Activated T-helper 2 cell treated with anti-CD3 and anti-CD28 coated beads, Interferon-gamma antibody, Interleukin-2, Interleukin-4, amounts not matched to agents 10 μg/mL and 5 μg/mL and 100 μg/mL, durations not matched to agents 14 hours and 24 hours and 36 hours (primary cell): ENCODE results near the gene CLPTM1L. TPM values are rescaled to one million over a fixed set of nuclear protein-coding genes. Genes with fewer than 3 reads are reported as not detected.
"Not testable (repeated sequence)": the region's sequence is repeated elsewhere in the genome, so short reads cannot be mapped to it uniquely, and the experiment has no call there.

Experiments used
- DNase-seq: peaks from one replicate; pipeline ENCODE4 v3.0.0; 2021; ENCODE audit warnings: low spot score
- H3K27ac Mint-ChIP-seq: one replicate; pipeline ENCODE4 v1.8.0; 2021; ENCODE audit warnings: mixed read lengths
- H3K27me3 Mint-ChIP-seq: one replicate; pipeline ENCODE4 v1.8.0; 2021; ENCODE audit warnings: low read depth, mixed read lengths
- H3K36me3 Mint-ChIP-seq: one replicate; pipeline ENCODE4 v1.8.0; 2021; ENCODE audit warnings: low read depth, mixed read lengths
- H3K4me1 Mint-ChIP-seq: one replicate; pipeline ENCODE4 v1.8.0; 2021; ENCODE audit warnings: low read depth, mixed read lengths
- H3K4me3 Mint-ChIP-seq: one replicate; pipeline ENCODE4 v1.8.0; 2021; ENCODE audit warnings: low read depth, mild to moderate bottlenecking, moderate library complexity, mixed read lengths
- H3K9me3 Mint-ChIP-seq: one replicate; pipeline ENCODE4 v1.8.0; 2021; ENCODE audit warnings: mixed read lengths
- intact Hi-C: fragments of 100-400 bp; cut with micrococcal nuclease; formaldehyde crosslinking; loops from one replicate; pipeline ENCODE4 v1.15.1; 2023
- total RNA-seq: library from RNA; stranded (reverse); gene quantifications from 2 replicates; pipeline ENCODE4 v1.2.3, GENCODE V29; 2022

CLPTM1L gene
- total RNA-seq, 1 donor from 2014 or later = 102 TPM

- H3K27me3 Mint-ChIP-seq = peaks cover 4% of the 10 kb centered on the region
- H3K9me3 Mint-ChIP-seq = no peaks in the 10 kb centered on the region
- H3K4me1 Mint-ChIP-seq = peaks cover 8% of the 10 kb centered on the region
- no peak overlapping the region for H3K27ac Mint-ChIP-seq
- no peak for DNase-seq
- no peak overlapping the region for H3K4me3 Mint-ChIP-seq
- intact Hi-C loops = loop anchor here (10.0 kb wide), 1 partner anchor 54 kb away; the partner anchor contains the start of gene TERT
- H3K36me3 Mint-ChIP-seq = peaks cover 4% of the 10 kb centered on the region
These were observed 4.0 kb upstream of the CLPTM1L start for GRCh38 chr5:1348986-1349245.

- intact Hi-C loops = loop anchor here (10.0 kb wide), 1 partner anchor 53 kb away; the partner anchor contains the start of gene TERT
- H3K9me3 Mint-ChIP-seq = no peaks in the 10 kb centered on the region
- peaks cover 14% of the 10 kb centered on the region for H3K4me1 Mint-ChIP-seq
- peaks cover 13% of the 10 kb centered on the region for H3K36me3 Mint-ChIP-seq
- no peak overlapping the region for H3K4me3 Mint-ChIP-seq
- H3K27ac Mint-ChIP-seq = no peak overlapping the region
- peaks cover 4% of the 10 kb centered on the region for H3K27me3 Mint-ChIP-seq
- no peak for DNase-seq
These were observed 2.7 kb upstream of the CLPTM1L start for GRCh38 chr5:1347571-1347970.

- H3K27ac Mint-ChIP-seq = no peak overlapping the region
These were observed 1.9 kb upstream of the CLPTM1L start for GRCh38 chr5:1346627-1347440.

GRCh38 chr5:1345876-1346626 lies 1.2 kb upstream of the CLPTM1L start:
- Mint-ChIP-seq H3K9me3 (no peaks in the 10 kb centered on the region), H3K27me3 (no peaks in the 10 kb centered on the region), H3K36me3 (peaks cover 25% of the 10 kb centered on the region), H3K4me3 (peak overlapping the region; percentile 79), H3K4me1 (peaks cover 18% of the 10 kb centered on the region), H3K27ac (peak overlapping the region; percentile 55)
- DNase-seq = no peak
- intact Hi-C loops = loop anchor here (2.0 to 10.0 kb wide), 2 partner anchors 41 to 51 kb away; partner anchors contain the start of gene TERT

More at GRCh38 chr5:1346627-1347440, 1.9 kb upstream of the CLPTM1L start:
- Mint-ChIP-seq H3K4me3 (peak overlapping the region; percentile 79), H3K36me3 (peaks cover 17% of the 10 kb centered on the region), H3K27me3 (peaks cover 2% of the 10 kb centered on the region), H3K9me3 (no peaks in the 10 kb centered on the region), H3K4me1 (peaks cover 14% of the 10 kb centered on the region)
- intact Hi-C loops = loop anchor here (10.0 kb wide), 1 partner anchor 52 kb away; the partner anchor contains the start of gene TERT
- no peak for DNase-seq

GRCh38 chr5:1343931-1344901 lies 683 bp downstream of the CLPTM1L start:
- H3K27me3 Mint-ChIP-seq = no peaks in the 10 kb centered on the region
- DNase-seq = no peak
- peak overlapping the region; percentile 93 for H3K4me3 Mint-ChIP-seq
- peak overlapping the region; percentile 89 for H3K27ac Mint-ChIP-seq
- H3K4me1 Mint-ChIP-seq = peaks cover 19% of the 10 kb centered on the region
- H3K9me3 Mint-ChIP-seq = no peaks in the 10 kb centered on the region
- H3K36me3 Mint-ChIP-seq = peaks cover 36% of the 10 kb centered on the region
- intact Hi-C loops = loop anchor here (2.0 to 10.0 kb wide), 2 partner anchors 43 to 49 kb away; partner anchors contain the start of gene TERT

- H3K36me3 Mint-ChIP-seq = peaks cover 39% of the 10 kb centered on the region
- no peak overlapping the region for H3K27ac Mint-ChIP-seq
These were observed 1.6 kb downstream of the CLPTM1L start for GRCh38 chr5:1343315-1343751.

GRCh38 chr5:1342711-1343110 lies 2.2 kb downstream of the CLPTM1L start:
- H3K27ac Mint-ChIP-seq, H3K9me3 Mint-ChIP-seq, DNase-seq, H3K27me3 Mint-ChIP-seq: not testable (repeated sequence)
- Mint-ChIP-seq H3K36me3 (peaks cover 45% of the 10 kb centered on the region), H3K4me3 (peak overlapping the region; percentile 93), H3K4me1 (peaks cover 19% of the 10 kb centered on the region)
- intact Hi-C loops = loop anchor here (10.0 kb wide), 1 partner anchor 48 kb away; the partner anchor contains the start of gene TERT

More at GRCh38 chr5:1343315-1343751, 1.6 kb downstream of the CLPTM1L start:
- Mint-ChIP-seq H3K9me3 (no peaks in the 10 kb centered on the region), H3K27me3 (no peaks in the 10 kb centered on the region), H3K4me3 (peak overlapping the region; percentile 93), H3K4me1 (peaks cover 19% of the 10 kb centered on the region)
- DNase-seq = no peak
- intact Hi-C loops = loop anchor here (10.0 kb wide), 1 partner anchor 49 kb away; the partner anchor contains the start of gene TERT

GRCh38 chr5:1342268-1342667 lies 2.6 kb downstream of the CLPTM1L start:
- intact Hi-C loops = loop anchor here (10.0 kb wide), 1 partner anchor 47 kb away; the partner anchor contains the start of gene TERT
- H3K36me3 Mint-ChIP-seq = peaks cover 48% of the 10 kb centered on the region
- DNase-seq = no peak
- no peaks in the 10 kb centered on the region for H3K9me3 Mint-ChIP-seq
- H3K27me3 Mint-ChIP-seq = no peaks in the 10 kb centered on the region
- no peak overlapping the region for H3K27ac Mint-ChIP-seq
- H3K4me3 Mint-ChIP-seq = no peak overlapping the region
- peaks cover 19% of the 10 kb centered on the region for H3K4me1 Mint-ChIP-seq

GRCh38 chr5:1341863-1342262 lies 3.0 kb downstream of the CLPTM1L start:
- no peaks in the 10 kb centered on the region for H3K9me3 Mint-ChIP-seq
- no peak for DNase-seq
- peaks cover 48% of the 10 kb centered on the region for H3K36me3 Mint-ChIP-seq
- peak overlapping the region; percentile 8 for H3K4me3 Mint-ChIP-seq
- H3K4me1 Mint-ChIP-seq = peaks cover 18% of the 10 kb centered on the region
- no peak overlapping the region for H3K27ac Mint-ChIP-seq
- H3K27me3 Mint-ChIP-seq = no peaks in the 10 kb centered on the region
- intact Hi-C loops = loop anchor here (10.0 kb wide), 1 partner anchor 47 kb away; the partner anchor contains the start of gene TERT

- H3K4me3 Mint-ChIP-seq, H3K27me3 Mint-ChIP-seq, H3K27ac Mint-ChIP-seq, H3K9me3 Mint-ChIP-seq, DNase-seq: not testable (repeated sequence)
- peaks cover 22% of the 10 kb centered on the region for H3K4me1 Mint-ChIP-seq
- H3K36me3 Mint-ChIP-seq = peaks cover 63% of the 10 kb centered on the region
- intact Hi-C loops = loop anchor here (10.0 kb wide), 1 partner anchor 45 kb away; the partner anchor contains the start of gene TERT
These were observed 5.1 kb downstream of the CLPTM1L start for GRCh38 chr5:1339818-1340210.

GRCh38 chr5:1339139-1339817 lies 5.6 kb downstream of the CLPTM1L start:
- H3K4me3 Mint-ChIP-seq, intact Hi-C loops, H3K27ac Mint-ChIP-seq, H3K27me3 Mint-ChIP-seq, DNase-seq, H3K9me3 Mint-ChIP-seq: not testable (repeated sequence)
- H3K4me1 Mint-ChIP-seq = peaks cover 22% of the 10 kb centered on the region
- peaks cover 68% of the 10 kb centered on the region for H3K36me3 Mint-ChIP-seq
